GM23248 (cell line): ENCODE data around the gene GALP.

Experiments
- EZH2 ChIP-seq: fragments of 200-600 bp; sonication (generic); IDR thresholded peaks from 2 replicates; pipeline ENCODE4 v1.6.1; 2018; ENCODE audit warnings: antibody characterized with exemption, mild to moderate bottlenecking; ENCODE audit not compliant: insufficient read depth, poor library complexity, severe bottlenecking
- EZH2phosphoT487 ChIP-seq: fragments of 200-600 bp; sonication (generic); IDR thresholded peaks from 2 replicates; pipeline ENCODE4 v1.6.1; 2018; ENCODE audit warnings: antibody characterized with exemption, moderate library complexity, mild to moderate bottlenecking, low read depth; ENCODE audit not compliant: insufficient read depth

DNA sequence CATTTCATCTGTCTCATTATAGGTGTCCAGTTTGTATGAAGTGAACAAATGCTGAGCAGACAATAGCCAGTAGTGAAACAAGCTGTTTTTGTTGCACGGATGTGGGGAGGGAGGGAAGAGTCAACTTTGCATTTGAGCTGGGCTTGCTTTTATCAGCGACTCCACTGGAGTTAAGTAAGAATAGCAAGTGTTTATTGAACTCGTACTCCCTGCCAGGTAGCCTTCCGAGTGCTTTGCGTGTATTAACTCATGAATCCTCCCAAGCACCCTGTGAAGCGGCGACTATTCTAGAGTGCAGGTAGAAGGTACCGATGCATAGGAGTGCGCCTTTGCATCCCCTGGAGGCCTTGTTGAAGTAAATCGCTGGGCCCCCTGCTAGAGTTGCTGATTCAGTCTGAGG is 39.4 kb upstream of the GALP start:
- no peak for TF ChIP-seq EZH2
- TF ChIP-seq EZH2phosphoT487, result no peak
